ENCODE measurements around the gene MYBL2.
A peak's percentile ranks its signal among the peaks of the same experiment; 100 is the strongest.
"Not testable (repeated sequence)": the region's sequence is repeated elsewhere in the genome, so short reads cannot be mapped to it uniquely, and the experiment has no call there.

MYBL2 gene

GRCh38 chr20:43744151-43744611 is 77.3 kb downstream of the MYBL2 start:
- no peak for TF ChIP-seq POLR2A (IDR thresholded peaks at IDR 0.05; ENCODE audit: low read length)
- no peak for TF ChIP-seq GATA1 (IDR thresholded peaks at IDR 0.05; ENCODE audit: low read depth, low read length)
- peak in 1 of 2 experiments; percentile 10 for DNase-seq

- TF ChIP-seq GATA1 (IDR thresholded peaks at IDR 0.05; ENCODE audit: low read depth, low read length) (no peak), POLR2A (IDR thresholded peaks at IDR 0.05; ENCODE audit: low read length) (no peak)
- DNase-seq: peak in 1 of 2 experiments; percentile 7
Observed at GRCh38 chr20:43744966-43745730, 78.2 kb downstream of the MYBL2 start.

- DNase-seq: peak; percentile 27 to 42
- TF ChIP-seq POLR2A (IDR thresholded peaks at IDR 0.05; ENCODE audit: low read length) (no peak), GATA1 (IDR thresholded peaks at IDR 0.05; ENCODE audit: low read depth, low read length) (no peak)
Observed at GRCh38 chr20:43746344-43747137, 79.6 kb downstream of the MYBL2 start.

GRCh38 chr20:43748274-43748673 is 81.4 kb downstream of the MYBL2 start:
- TF ChIP-seq GATA1 (IDR thresholded peaks at IDR 0.05; ENCODE audit: low read depth, low read length) (no peak), POLR2A (IDR thresholded peaks at IDR 0.05; ENCODE audit: low read length) (no peak)
- DNase-seq: no peak

- DNase-seq: peak; percentile 44 to 73
- TF ChIP-seq GATA1 (IDR thresholded peaks at IDR 0.05; ENCODE audit: low read depth, low read length): no peak
- no peak for TF ChIP-seq POLR2A (IDR thresholded peaks at IDR 0.05; ENCODE audit: low read length)
Observed at GRCh38 chr20:43749734-43750294, 82.9 kb downstream of the MYBL2 start.

GRCh38 chr20:43750774-43751166 is 83.9 kb downstream of the MYBL2 start:
- TF ChIP-seq GATA1 (IDR thresholded peaks at IDR 0.05; ENCODE audit: low read depth, low read length) (no peak), POLR2A (IDR thresholded peaks at IDR 0.05; ENCODE audit: low read length) (no peak)

GRCh38 chr20:43751167-43752050 is 84.5 kb downstream of the MYBL2 start:
- TF ChIP-seq POLR2A (IDR thresholded peaks at IDR 0.05; ENCODE audit: low read length): no peak
- TF ChIP-seq GATA1 (IDR thresholded peaks at IDR 0.05; ENCODE audit: low read depth, low read length): no peak
- DNase-seq: no peak

More at GRCh38 chr20:43750774-43751166, 83.9 kb downstream of the MYBL2 start:
- DNase-seq: no peak

GRCh38 chr20:43752051-43752360 is 85.1 kb downstream of the MYBL2 start:
- DNase-seq: no peak
- no peak for TF ChIP-seq POLR2A (IDR thresholded peaks at IDR 0.05; ENCODE audit: low read length)
- TF ChIP-seq GATA1 (IDR thresholded peaks at IDR 0.05; ENCODE audit: low read depth, low read length): no peak

- TF ChIP-seq POLR2A (IDR thresholded peaks at IDR 0.05; ENCODE audit: low read length): no peak
- no peak for TF ChIP-seq GATA1 (IDR thresholded peaks at IDR 0.05; ENCODE audit: low read depth, low read length)
- no peak for DNase-seq
Observed at GRCh38 chr20:43752561-43753301, 85.8 kb downstream of the MYBL2 start.

- no peak for TF ChIP-seq GATA1 (IDR thresholded peaks at IDR 0.05; ENCODE audit: low read depth, low read length)
- no peak for TF ChIP-seq POLR2A (IDR thresholded peaks at IDR 0.05; ENCODE audit: low read length)
- DNase-seq: no peak
Observed at GRCh38 chr20:43755390-43755789, 88.5 kb downstream of the MYBL2 start.

- TF ChIP-seq POLR2A (IDR thresholded peaks at IDR 0.05; ENCODE audit: low read length) (no peak), GATA1 (IDR thresholded peaks at IDR 0.05; ENCODE audit: low read depth, low read length) (no peak)
- no peak for DNase-seq
Observed at GRCh38 chr20:43755851-43756250, 88.9 kb downstream of the MYBL2 start.

GRCh38 chr20:43757888-43758287 is 91.0 kb downstream of the MYBL2 start:
- not testable (repeated sequence) for DNase-seq
